NCI-H2081 treated with DMSO at 0.1 percent for 48 hours (cell line): ENCODE results near the gene NBPF3.
"Not testable (repeated sequence)": the region's sequence is repeated elsewhere in the genome, so short reads cannot be mapped to it uniquely, and the experiment has no call there.

Experiments
- DNase-seq: peaks from one replicate; lab custom pipeline; 2025; lab: John Stamatoyannopoulos, UW

The NBPF3 gene

DNA sequence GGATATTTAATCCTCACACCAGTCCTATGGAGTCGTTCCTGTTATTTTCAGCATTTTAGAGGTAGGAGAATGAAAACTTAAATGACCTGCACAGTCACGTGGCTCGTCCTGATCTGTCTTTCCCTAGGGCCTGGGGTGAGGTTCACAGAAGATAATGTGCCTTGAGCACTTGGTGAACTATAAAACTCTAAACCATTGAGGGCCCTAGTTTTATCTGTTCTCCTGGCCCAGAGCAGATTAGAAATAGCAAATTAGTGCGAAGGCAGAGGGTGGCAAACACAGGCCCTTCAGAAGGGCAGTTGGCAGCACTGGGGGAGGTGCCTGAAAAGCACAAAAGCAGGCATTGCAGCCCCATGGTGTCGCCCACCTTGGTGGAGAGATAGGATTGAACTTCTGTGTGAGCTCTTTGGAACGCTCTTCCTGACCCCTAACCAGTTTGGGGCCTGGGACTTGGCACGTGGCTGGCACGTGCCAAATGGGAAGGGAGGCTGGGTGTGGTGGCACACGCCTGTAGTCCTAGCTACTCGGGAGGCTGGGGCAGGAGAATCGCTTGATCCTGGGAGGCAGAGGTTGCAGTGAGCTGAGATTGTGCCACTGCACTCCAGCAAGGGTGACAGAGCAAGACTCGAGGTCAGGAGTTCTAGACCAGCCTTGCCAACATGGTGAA, 1.2 kb upstream of the NBPF3 start:
- not testable (repeated sequence) for DNase-seq

DNA sequence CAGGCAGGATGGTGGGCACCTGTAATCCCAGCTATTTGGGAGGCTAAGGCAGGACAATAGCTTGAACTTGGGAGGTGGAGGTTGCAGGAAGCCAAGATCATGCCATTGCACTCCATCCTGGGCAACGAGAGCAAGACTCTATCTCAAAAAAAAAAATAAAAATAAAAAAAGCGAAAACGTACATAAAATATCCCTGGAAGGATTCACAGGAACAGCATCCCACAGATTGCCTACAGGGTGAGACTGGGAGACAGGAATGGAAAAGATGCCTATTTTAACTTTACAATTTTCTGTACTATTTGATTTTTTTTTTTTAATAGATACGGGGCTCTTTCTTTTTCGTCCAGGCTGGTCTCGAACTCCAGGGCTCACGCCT, 604 bp upstream of the NBPF3 start:
- DNase-seq = no peak

DNA sequence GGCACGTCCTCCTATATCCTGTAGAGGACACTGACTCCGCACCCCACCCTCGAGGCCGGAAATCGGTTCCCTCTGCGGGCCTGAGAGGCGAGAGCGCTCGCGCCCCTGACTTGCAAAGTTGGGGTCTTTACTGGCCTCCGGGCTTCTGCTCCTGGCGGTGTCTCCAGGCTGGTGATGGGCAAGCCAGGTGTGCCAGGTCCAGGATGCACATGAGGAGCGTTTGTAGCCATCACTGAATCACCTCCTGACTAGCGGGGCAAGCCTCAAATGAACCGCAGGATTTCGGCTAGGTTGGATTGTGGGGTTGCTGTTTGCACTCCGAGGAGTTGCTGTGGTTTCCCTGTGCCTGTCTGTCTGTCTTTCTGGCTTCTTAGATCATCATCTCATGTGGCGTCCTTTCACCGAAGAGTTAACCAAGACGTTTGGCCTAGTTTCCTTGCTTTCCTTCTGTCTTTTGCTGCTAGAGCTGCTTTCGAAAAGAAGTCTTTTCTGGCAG, 741 bp downstream of the NBPF3 start:
- DNase-seq = not testable (repeated sequence)

DNA sequence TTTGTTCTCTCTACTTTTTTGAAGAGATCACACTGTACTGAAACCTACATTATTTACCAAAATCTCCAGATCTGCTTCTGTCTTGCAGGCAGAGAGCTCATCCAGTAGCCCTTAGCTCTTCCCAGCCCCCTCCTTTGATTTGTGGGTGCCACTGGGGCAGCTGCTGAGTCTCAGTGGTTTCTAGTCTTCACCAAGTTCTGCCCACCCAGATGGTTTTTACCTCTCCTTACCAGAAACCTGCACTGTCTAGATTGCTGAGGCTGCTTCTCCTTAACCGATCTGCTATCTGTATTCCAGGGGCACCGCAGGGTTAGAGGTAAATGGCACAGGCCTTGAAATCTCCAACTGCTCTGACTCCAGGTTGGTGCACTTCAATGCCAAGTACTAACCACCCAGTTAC, 6.7 kb downstream of the NBPF3 start:
- DNase-seq = not testable (repeated sequence)

DNA sequence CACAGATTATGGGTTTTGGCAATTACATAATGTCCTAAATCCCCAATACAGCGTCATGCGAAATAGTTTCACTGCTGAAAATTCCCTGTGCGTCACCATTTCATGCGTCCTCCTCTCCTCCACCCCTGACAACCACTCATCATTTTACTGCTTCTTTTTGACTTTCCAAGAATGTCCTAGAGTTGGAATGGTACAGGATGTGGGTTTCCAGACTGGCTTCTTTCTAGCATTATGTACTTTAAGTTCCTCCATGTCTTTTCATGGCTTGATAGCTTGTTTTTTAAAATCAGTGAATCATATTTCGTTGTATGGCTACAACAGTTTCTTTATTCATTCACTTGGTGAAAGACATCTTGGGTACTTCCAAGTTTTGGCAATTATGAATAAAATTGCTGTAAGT, 7.4 kb downstream of the NBPF3 start:
- no peak for DNase-seq

DNA sequence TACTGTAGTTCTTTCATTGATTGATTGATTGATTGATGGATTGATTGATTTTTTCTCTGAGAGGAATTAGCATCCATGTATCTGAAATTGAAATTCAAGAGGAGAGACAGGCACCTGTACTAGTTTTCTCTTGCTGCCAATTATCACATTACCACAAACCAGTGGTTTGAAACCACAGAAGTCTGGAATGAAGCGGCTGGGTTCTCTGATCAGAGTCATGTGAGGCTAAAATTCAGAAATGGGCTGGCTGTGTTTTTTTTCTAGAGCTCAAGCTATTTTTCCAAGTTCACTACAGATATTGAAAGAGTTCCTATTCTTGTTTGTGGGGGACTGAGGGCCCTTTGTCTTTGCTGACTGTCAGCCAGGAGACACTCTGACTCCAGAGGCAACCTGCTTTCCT, 10.0 kb downstream of the NBPF3 start:
- no peak for DNase-seq

DNA sequence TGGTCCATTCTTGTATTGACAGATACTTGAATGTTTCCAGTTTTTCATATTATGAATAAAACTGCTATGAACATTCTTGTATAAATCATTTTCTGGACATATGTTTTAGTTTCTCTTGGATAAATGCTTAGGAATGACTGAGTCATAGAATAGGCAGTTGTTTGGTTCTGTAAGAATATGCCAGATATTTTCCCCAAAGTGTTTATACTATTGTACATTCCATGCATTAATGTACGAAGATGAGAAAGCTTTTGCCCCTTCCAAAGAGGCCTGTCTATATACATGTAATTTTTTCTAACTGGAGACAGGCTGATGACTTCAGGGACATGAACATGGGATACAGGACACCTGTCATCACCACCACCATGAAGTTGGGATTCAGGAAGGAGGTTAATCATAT, 11.3 kb downstream of the NBPF3 start:
- DNase-seq = no peak

DNA sequence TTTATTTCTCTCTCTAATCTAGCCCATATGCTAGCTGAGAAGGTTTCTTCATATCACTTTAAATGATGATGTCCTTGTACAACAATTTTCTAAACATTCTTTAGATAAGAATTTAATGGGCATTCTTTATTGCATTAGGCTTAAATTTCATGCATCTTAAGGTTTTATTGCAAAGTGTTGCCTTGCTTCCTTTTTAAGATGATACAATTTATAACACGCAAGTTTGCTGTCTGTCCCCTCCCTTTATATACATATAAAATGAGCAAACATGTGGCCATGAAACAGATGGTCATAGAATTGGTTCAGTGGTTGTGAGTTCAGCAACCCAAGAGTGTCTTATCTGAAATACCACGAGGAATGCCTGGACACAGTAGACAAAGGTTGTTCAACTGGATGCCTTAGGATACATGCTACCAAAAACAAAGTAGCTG, 12.1 kb downstream of the NBPF3 start:
- DNase-seq = no peak

DNA sequence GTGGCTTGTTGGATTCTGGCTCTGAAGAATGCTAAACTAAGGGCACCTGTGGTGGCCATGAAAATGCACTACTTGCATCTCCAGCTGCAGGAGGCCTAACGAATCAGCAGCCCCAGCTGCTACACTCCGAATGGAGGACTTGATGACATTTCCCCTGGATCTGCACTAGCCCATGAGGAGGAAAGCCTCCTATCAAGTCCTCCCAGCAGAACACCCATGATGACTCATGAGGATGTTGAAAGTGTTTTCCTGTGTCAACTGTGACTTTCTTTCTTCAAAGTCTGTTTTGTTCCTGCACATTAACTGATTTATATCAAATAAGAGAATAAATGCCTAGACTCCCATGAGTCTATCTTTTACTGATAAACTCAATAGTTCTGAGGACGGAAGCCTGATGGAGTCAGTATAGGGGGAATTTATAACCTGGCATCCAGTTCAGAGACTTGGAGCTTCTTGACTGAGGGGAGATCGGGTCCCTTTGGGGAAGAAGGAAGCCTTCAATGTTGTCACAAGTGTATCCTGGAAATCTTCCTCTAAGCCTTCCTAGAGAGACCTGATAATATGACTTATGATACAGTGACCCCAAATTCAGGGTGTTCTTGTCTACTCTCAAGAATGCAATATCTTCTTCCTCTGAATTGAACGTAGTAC, 14.2 kb downstream of the NBPF3 start:
- not testable (repeated sequence) for DNase-seq

DNA sequence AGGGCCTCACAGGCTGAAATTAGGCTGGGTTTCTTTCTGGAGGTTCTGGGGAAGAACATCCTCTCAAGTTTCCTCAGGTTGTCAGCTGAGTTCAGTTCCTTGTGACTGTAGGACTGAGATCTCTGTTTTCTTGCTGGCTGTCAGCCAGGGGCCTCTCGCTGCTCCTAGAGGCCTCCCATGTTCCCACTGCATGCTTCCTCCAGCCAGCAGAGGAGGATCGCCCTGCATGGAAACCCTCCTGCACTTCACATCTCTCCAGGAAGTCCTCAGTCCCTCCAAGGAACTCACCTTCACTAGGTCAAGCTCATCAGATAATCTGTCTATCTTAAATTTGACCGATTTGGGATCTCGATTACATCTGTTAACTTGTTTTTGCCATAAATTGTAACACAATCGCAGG, 15.0 kb downstream of the NBPF3 start:
- not testable (repeated sequence) for DNase-seq

DNA sequence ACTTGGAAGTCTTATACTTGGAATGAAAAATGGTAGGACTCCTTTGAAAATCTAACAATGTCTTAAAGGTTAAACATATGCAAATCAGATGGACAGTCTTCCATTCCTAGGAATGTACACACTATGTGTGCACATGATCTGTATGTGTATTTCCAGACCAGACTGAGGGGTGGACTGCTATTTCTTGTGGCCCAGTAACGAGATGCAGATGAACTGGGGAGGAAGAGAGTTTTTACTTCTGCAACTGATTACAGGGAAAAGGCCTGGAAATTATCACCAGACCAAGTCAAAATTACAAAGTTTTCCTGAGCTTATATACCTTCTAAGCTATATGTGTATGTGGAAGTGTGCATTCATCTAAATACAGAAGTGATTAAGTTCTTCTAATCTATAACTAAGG, 17.7 kb downstream of the NBPF3 start:
- DNase-seq = no peak

DNA sequence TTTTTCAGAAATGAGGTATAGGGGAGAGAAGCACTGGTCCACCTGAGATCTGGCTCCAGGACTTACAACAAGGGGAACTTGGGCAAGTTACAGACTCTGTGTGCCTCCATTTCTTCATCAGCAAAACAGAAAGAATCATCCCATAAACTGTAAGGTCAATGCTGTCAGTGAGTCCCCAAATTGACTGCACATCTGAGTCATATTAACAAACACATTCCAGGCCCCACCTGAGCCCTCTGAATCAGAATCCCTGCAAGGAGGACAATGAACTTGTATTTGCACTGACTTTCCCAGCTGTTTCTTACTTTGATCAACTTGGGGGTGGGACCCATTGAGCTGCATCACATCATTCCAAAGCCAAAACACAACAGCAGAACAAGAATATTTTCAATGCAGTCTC, 25.2 kb downstream of the NBPF3 start:
- not testable (repeated sequence) for DNase-seq

DNA sequence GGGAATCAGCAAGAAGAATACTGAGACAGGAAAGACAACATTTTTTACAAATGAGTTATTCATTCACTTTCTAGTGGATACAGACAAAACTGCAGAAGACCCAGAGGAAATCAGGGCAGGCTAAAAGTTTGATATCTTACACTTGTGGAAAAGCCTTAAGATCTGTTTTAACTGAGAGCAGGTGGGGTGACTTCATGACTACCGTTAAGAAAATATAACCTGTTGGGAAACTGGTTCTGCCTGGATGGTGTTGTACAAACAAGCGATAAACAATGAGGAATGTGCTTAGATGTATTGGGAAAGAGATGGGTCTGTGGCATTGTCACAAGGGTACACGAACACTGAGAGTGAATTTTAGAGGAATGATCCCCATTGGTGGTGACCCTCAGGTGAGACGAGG, 28.0 kb downstream of the NBPF3 start:
- not testable (repeated sequence) for DNase-seq

DNA sequence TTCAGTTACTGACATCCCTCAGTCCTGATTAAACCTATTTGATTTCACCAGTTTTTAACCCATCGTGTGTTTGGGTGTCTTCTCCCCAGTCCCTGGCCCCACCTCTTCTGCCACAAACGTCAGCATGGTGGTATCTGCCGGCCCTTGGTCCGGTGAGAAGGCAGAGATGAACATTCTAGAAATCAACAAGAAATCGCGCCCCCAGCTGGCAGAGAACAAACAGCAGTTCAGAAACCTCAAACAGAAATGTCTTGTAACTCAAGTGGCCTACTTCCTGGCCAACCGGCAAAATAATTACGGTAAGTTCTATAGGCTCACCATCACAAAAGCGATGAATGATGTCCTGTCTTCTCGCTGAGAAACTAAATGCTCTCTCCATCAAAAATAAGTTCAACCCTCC, 28.7 kb downstream of the NBPF3 start:
- no peak for DNase-seq

DNA sequence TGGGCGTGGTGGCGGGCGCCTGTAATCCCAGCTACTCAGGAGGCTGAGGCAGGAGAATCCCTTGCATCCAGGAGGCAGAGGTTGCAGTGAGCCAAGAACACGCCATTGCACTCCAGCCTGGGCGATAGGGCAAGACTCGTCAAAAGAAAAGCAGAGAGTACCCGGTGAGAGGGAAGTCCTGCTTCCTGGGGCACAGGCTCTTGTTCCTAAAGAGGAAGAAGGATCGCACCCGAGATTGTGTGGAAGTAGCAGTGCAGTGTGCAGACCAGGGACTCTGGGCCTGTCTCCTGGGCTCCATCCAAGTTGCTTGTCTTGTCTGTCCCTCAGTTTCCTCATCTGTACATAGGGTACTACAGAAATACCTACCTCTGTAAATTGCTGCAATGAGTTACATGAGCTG, 29.6 kb downstream of the NBPF3 start:
- no peak for DNase-seq

DNA sequence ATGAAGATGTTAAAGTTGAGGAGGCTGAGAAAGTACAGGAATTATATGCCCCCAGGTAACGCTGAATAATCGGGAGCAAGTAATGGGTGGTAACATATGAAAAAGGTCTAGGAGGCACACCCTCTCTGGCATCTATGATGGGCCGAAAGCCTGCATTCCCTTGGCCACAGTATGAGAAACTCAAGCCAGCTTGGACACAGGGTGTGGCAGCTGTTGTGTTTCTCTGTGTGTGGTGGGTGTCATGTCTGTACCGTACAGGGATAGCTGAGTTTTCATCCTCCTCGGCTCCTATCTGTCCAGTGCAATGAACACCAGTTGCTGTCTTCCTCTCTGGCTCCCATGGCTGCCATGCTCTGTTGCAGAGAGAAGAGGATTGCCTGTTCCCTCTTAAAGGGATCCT, 32.9 kb downstream of the NBPF3 start:
- DNase-seq = no peak

DNA sequence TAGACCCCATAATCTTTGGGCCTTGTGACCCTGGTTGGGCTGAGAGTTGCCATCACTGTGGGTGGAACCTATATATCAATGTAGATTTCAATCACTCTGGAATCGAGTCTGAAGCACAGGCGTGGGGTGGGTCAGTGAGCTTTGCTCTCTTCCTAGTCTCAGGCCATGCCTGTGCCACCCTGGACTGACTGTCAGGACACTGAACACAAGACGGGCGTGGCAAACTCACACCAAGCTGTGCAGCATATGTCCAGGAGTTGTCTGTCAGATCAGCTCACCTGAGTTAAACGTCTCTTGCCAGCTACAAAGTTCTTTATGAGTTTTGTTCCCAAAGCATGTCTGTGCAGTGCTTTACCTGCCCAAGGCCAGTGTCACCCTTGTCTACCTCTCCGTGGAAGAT, 38.4 kb downstream of the NBPF3 start:
- DNase-seq = no peak

DNA sequence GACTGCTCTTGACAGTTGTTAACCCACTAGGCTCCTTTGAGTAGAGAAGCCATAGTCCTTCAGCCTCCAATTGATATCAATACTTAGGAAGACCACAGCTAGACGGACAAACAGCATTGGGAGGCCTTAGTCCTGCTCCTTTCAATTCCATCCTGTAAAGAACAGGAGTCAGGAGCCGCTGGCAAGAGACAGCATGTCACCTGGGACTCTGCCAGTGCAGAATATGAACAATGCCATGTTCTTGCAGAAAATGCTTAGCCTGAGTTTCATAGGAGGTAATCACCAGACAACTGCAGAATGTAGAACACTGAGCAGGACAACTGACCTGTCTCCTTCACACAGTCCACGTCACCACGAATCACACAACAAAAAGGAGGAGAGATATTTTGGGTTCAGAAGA, 43.9 kb downstream of the NBPF3 start:
- not testable (repeated sequence) for DNase-seq

DNA sequence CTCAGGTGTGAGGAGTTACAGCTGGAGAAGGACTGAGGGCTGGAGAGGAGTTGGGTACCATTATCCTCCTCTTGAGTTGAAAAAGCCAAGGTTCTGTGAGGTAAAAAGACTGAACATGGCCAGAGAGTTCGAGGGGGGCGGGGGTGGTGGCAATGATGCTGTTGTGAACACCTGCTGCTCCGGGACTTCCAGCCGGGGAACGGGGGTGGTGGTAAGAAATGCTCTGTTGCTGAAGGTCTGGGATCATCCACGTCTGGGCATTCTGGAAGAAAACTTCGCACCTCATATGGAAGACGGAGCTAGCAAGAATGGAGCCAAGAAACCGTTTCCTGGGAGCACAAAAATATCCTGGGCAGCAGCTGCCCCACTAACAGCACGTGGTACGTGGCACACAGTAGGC, 49.2 kb downstream of the NBPF3 start:
- no peak for DNase-seq

DNA sequence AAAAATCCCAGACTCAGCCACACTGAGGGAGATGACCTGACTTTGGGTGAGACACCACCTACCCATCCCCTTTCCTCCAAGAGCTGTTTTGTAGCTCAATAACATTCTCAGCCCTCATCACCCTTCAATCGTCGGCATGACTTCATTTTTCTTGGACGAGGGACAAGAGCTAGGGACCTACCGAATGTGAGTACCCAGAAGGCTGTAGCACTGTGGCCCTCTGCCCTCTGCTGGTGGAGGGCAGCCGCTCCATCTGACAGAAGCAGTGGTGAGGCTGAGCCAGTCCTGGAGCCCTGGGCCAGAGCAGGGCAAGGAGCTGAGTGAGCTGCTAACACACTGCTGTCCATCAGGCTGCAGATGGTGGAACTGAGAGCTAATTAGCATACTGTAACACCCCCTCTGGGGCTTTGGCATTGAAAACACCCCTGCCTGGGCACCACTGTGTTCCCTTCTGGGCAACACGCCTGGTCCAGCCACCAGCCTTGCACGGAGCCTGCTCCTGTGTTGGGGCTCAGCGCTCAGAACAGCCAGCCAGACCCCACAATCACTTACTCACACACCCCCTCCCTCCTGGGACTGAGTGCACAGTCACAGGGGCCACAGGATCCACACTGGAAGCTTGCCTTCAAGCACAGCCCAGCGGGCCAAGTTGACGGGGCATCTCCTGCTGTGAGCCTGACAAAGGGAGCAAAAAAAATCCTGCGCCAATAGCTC, 51.0 kb downstream of the NBPF3 start:
- DNase-seq = no peak

DNA sequence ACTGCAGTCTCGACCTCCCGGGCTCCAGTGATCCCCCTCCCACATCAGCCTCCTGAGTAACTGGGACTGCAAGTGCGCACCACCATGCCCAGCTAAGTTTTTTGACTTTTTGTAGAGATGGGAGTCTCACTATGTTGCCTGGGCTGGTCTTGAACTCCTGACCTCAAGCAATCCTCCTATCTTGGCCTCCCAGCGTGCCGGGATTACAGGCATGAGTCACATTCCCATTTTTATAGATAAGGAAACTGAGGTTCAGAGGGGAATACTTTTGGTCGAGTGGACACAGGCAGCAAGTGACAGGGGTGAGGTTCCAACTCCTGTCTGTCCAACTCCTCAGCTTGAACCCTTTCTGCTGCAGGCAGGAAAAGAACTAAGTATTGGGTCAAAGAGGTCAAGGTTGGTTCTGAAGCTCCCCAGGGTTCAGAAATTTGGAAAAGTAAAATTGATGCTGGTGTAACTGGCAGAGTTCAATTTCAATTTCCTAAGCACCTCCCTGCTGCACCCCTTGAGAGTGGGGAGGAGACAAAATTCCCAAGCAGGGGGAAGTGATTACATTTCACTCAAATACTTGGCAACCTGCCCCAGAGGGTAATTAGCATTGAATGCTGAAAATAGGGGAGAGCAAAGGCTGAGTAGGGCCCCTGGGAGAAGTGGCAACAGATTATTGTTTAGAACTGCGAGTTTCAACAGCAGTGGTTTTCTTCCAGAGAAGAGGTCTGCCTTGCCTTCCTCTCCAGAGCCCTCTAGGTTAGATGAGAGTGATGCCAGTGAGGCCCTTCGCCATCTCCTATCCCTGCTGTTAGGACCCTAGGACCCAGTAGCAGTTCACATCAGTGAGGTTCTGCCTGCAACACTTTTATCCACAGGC, 51.8 kb downstream of the NBPF3 start:
- no peak for DNase-seq

DNA sequence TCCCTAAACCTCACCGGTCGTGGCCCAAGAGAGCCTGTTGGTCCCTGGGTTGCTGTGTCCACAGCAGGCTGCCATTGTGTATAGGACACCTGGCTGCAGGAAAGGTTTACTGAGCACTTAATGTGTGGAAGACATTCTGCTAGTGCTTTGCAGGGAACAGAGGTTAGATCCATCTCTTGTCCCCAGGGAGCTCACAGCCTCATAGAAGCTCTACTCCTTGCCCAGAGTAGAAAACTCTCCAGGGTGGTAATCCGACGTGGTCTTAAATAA, 52.4 kb downstream of the NBPF3 start:
- no peak for DNase-seq

DNA sequence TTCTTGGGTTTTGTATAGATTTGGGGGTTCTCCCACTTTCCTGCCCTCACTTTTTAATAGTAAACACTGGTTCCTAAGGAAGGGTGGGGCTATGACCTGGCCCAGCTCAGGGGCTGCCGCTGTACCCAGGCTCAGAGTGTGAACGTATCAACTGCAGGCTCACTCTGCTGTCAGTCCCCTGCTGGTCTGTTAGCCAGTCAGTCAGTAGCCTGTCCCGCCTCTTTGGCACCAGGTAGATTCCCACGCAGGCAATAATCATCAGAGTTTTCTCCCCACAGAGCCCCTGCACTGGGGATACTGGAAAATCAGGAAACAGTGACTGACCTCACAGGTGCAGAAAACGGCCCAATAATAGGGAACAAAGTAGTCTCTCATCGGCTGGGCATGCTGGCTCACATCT, 54.3 kb downstream of the NBPF3 start:
- no peak for DNase-seq
